H9 (cell line): ENCODE data around the gene TRAPPC8. TPM values are rescaled to one million over a fixed set of nuclear protein-coding genes. Genes with fewer than 3 reads are reported as not detected.

Experiments used
- DNase-seq: peaks from one replicate; pipeline ENCODE4 v3.0.0-alpha.2; 2017
- H2AFZ ChIP-seq: one replicate; pipeline ENCODE4 v1.6.1; 2013; ENCODE audit warnings: mild to moderate bottlenecking, low read length, control low read depth, moderate library complexity
- H2AK5ac ChIP-seq: 2 replicates; pipeline ENCODE4 v1.6.1; 2013; ENCODE audit warnings: low read length, control low read depth, mixed read lengths; ENCODE audit not compliant: insufficient read length
- H2BK120ac ChIP-seq: one replicate; pipeline ENCODE4 v1.6.1; 2013; ENCODE audit warnings: low read depth, mild to moderate bottlenecking, low read length, control low read depth, inconsistent platforms; ENCODE audit not compliant: poor library complexity, severe bottlenecking
- H2BK12ac ChIP-seq: 2 replicates; pipeline ENCODE4 v1.6.1; 2013; ENCODE audit warnings: low read length, control low read depth, mixed read lengths, low read depth; ENCODE audit not compliant: insufficient read length
- H2BK15ac ChIP-seq: 2 replicates; pipeline ENCODE4 v1.6.1; 2013; ENCODE audit warnings: low read depth, low read length, control low read depth
- H2BK20ac ChIP-seq: one replicate; pipeline ENCODE4 v1.6.1; 2013; ENCODE audit warnings: low read depth, mild to moderate bottlenecking, low read length, control low read depth, inconsistent platforms; ENCODE audit not compliant: poor library complexity, severe bottlenecking
- H2BK5ac ChIP-seq: 2 replicates; pipeline ENCODE4 v1.6.1; 2013; ENCODE audit warnings: low read length, control low read depth, mixed read lengths; ENCODE audit not compliant: insufficient read length
- H3K14ac ChIP-seq: 2 replicates; pipeline ENCODE4 v1.6.1; 2013; ENCODE audit warnings: low read length, control low read depth; ENCODE audit not compliant: insufficient read depth
- H3K18ac ChIP-seq: 2 replicates; pipeline ENCODE4 v1.6.1; 2013; ENCODE audit warnings: low read depth, mild to moderate bottlenecking, mixed read lengths, low read length, control low read depth; ENCODE audit not compliant: insufficient read length
- H3K23ac ChIP-seq: 2 replicates; pipeline ENCODE4 v1.6.1; 2013; ENCODE audit warnings: low read length, control low read depth, mixed read lengths, low read depth; ENCODE audit not compliant: insufficient read length
- H3K23me2 ChIP-seq: 2 replicates; pipeline ENCODE4 v1.6.1; 2013; ENCODE audit warnings: low read depth, mild to moderate bottlenecking, mixed read lengths, low read length, control low read depth; ENCODE audit not compliant: insufficient read length, poor library complexity, severe bottlenecking
- H3K27ac ChIP-seq: 2 replicates; pipeline ENCODE4 v1.5.1; 2013; ENCODE audit warnings: low read length, control low read depth, mixed read lengths, low read depth; ENCODE audit not compliant: insufficient read length
- H3K27me3 ChIP-seq: 2 replicates; pipeline ENCODE4 v1.6.1; 2013; ENCODE audit warnings: low read length, control low read depth, inconsistent platforms; ENCODE audit not compliant: insufficient read depth
- H3K4ac ChIP-seq: 2 replicates; pipeline ENCODE4 v1.6.1; 2013; ENCODE audit warnings: low read depth, mild to moderate bottlenecking, control low read depth, inconsistent platforms, low read length, moderate library complexity
- H3K4me1 ChIP-seq: 2 replicates; pipeline ENCODE4 v1.6.1; 2013; ENCODE audit warnings: low read length, control low read depth, inconsistent platforms; ENCODE audit not compliant: insufficient read depth
- H3K4me2 ChIP-seq: 2 replicates; pipeline ENCODE4 v1.6.1; 2013; ENCODE audit warnings: low read length, control low read depth, mixed read lengths; ENCODE audit not compliant: insufficient read length, insufficient read depth
- H3K56ac ChIP-seq: 2 replicates; pipeline ENCODE4 v1.6.1; 2013; ENCODE audit warnings: low read depth, mild to moderate bottlenecking, mixed read lengths, low read length, control low read depth; ENCODE audit not compliant: insufficient read length
- H3K79me1 ChIP-seq: 2 replicates; pipeline ENCODE4 v1.6.1; 2013; ENCODE audit warnings: low read depth, mild to moderate bottlenecking, moderate library complexity, low read length, control low read depth, inconsistent platforms; ENCODE audit not compliant: insufficient read depth, poor library complexity, severe bottlenecking
- H3K79me2 ChIP-seq: 2 replicates; pipeline ENCODE4 v1.6.1; 2013; ENCODE audit warnings: low read length, control low read depth, inconsistent platforms; ENCODE audit not compliant: insufficient read depth
- H3K9ac ChIP-seq: 2 replicates; pipeline ENCODE4 v1.6.1; 2013; ENCODE audit warnings: low read length, control low read depth, mixed read lengths; ENCODE audit not compliant: insufficient read length; ENCODE audit errors: extremely low read depth
- H3K9me3 ChIP-seq: one replicate; pipeline ENCODE4 v1.6.1; 2013; ENCODE audit warnings: low read depth, low read length, inconsistent platforms; ENCODE audit not compliant: control insufficient read depth
- H3T11ph ChIP-seq: one replicate; pipeline ENCODE4 v1.6.1; 2013; ENCODE audit warnings: mild to moderate bottlenecking, low read length, control low read depth, inconsistent platforms
- H4K20me1 ChIP-seq: one replicate; pipeline ENCODE4 v1.6.1; 2013; ENCODE audit not compliant: control insufficient read depth, insufficient read length, insufficient read depth
- H4K5ac ChIP-seq: 2 replicates; pipeline ENCODE4 v1.6.1; 2013; ENCODE audit warnings: low read depth, mild to moderate bottlenecking, mixed read lengths, low read length, control low read depth; ENCODE audit not compliant: insufficient read length
- H4K8ac ChIP-seq: replicated peaks from 2 replicates; pipeline ENCODE4 v1.6.1; 2013; ENCODE audit warnings: low read length, control low read depth, mixed read lengths, low read depth; ENCODE audit not compliant: insufficient read length
- H4K91ac ChIP-seq: 2 replicates; pipeline ENCODE4 v1.6.1; 2013; ENCODE audit warnings: low read depth, mild to moderate bottlenecking, moderate library complexity, mixed read lengths, low read length, control low read depth; ENCODE audit not compliant: insufficient read length
- H3K27ac Mint-ChIP-seq, 3 experiments: 2 replicates in 2 of 3; 3 replicates in 1 of 3; pipeline ENCODE4 v1.8.0; 2020 to 2021; ENCODE audit warnings: mixed read lengths in 3 of 3, mild to moderate bottlenecking in 1 of 3, moderate library complexity in 1 of 3
- H3K27me3 Mint-ChIP-seq: 2 replicates; pipeline ENCODE4 v1.8.0; 2021; ENCODE audit warnings: low read depth, mild to moderate bottlenecking, moderate library complexity, mixed read lengths
- H3K36me3 Mint-ChIP-seq, 3 experiments: 2 replicates in 2 of 3; 3 replicates in 1 of 3; pipeline ENCODE4 v1.8.0; 2020 to 2021; ENCODE audit warnings: low read depth in 3 of 3, mixed read lengths in 3 of 3; ENCODE audit not compliant: insufficient read depth in 1 of 3
- H3K4me1 Mint-ChIP-seq, 2 experiments: 2 replicates each; pipeline ENCODE4 v1.8.0; 2020; ENCODE audit warnings: mixed read lengths in 2 of 2
- H3K4me3 Mint-ChIP-seq, 2 experiments: 2 replicates in 1 of 2; 3 replicates in 1 of 2; pipeline ENCODE4 v1.8.0; 2020 to 2021; ENCODE audit warnings: mild to moderate bottlenecking in 2 of 2, mixed read lengths in 2 of 2, moderate library complexity in 1 of 2
- H3K9me3 Mint-ChIP-seq, 2 experiments: 2 replicates in 1 of 2; 3 replicates in 1 of 2; pipeline ENCODE4 v1.8.0; 2020; ENCODE audit warnings: mild to moderate bottlenecking in 2 of 2, mixed read lengths in 2 of 2, moderate library complexity in 1 of 2
- CTCF ChIP-seq: fragments of 200-600 bp; sonication (generic); conservative IDR thresholded peaks from 3 replicates; pipeline ENCODE4 v1.8.0; 2021; ENCODE audit warnings: antibody characterized with exemption, mild to moderate bottlenecking
- WGBS: extraction: QIAGEN DNeasy Blood & Tissue Kit; methylation state at CpG from one replicate; pipeline ENCODE4 v1.1.7; 2013; ENCODE audit warnings: missing lambda C conversion rate, low lambda C conversion rate, mixed read lengths; ENCODE audit not compliant: insufficient read length; ENCODE audit errors: extremely low coverage; 5-methylcytosine and 5-hydroxymethylcytosine counted together
- total RNA-seq: library from RNA; stranded (reverse); gene quantifications from 2 replicates; pipeline ENCODE4 v1.2.1, GENCODE V29; 2021

The TRAPPC8 gene
- total RNA-seq, 1 experiment from 2014 or later = 40.4 TPM

GRCh38 chr18:31835528-31836133, 107.3 kb downstream of the TRAPPC8 start:
- Histone ChIP-seq H2BK15ac (no peak overlapping the region), H4K20me1 (no peaks in the 10 kb centered on the region), H4K5ac (no peak overlapping the region), H2BK20ac (no peak overlapping the region), H3K9ac (no peak overlapping the region), H2BK5ac (no peak overlapping the region), H2AFZ (no peak overlapping the region), H3K9me3 (no peaks in the 10 kb centered on the region), H3K27me3 (no peaks in the 10 kb centered on the region), H3K4me1 (no peaks in the 10 kb centered on the region), H3T11ph (no peak overlapping the region), H3K4ac (no peak overlapping the region), H3K79me1 (no peaks in the 10 kb centered on the region), H3K27ac (no peak overlapping the region), H3K56ac (no peak overlapping the region), H4K8ac (no peak overlapping the region), H3K79me2 (no peaks in the 10 kb centered on the region), H4K91ac (no peak overlapping the region), H2BK12ac (no peak overlapping the region), H2AK5ac (no peak overlapping the region), H3K14ac (no peak overlapping the region), H3K18ac (no peak overlapping the region), H3K4me2 (no peak overlapping the region), H3K23me2 (no peaks in the 10 kb centered on the region), H3K23ac (no peak overlapping the region), H2BK120ac (no peak overlapping the region)
- Mint-ChIP-seq H3K27me3 (no peaks in the 10 kb centered on the region), H3K4me3 (no peak overlapping the region), H3K9me3 (no peaks in the 10 kb centered on the region), H3K4me1 (peaks cover 4% of the 10 kb centered on the region in 2 experiments), H3K36me3 (peaks cover 34 to 56% (median 47%) of the 10 kb centered on the region in 3 experiments), H3K27ac (peak overlapping the region in 2 of 3 experiments; percentile 7 to 35; a peak in 1 of 7 replicates)
- no peak for DNase-seq
- TF ChIP-seq CTCF = no peak
- WGBS = no CpG with 5 or more reads among the region's 4 CpGs
